Measurements from ENCODE around the gene SPC25.
"Not testable (repeated sequence)": the region's sequence is repeated elsewhere in the genome, so short reads cannot be mapped to it uniquely, and the experiment has no call there.

The SPC25 gene

GRCh38 chr2:168890006-168890782 lies at the start of gene SPC25:
Gene SPC25 (minus strand): TSS chr2:168890430. CDS start chr2:168889519, 911 bp downstream.
- FAIRE-seq (peak; percentile 97), DNase-seq (ENCODE audit: insufficient read length, low spot score) (peak; percentile 77)
- TF ChIP-seq POLR2A (IDR thresholded peaks at IDR 0.05; ENCODE audit: low read depth, low read length) = peak; percentile 69

GRCh38 chr2:168939918-168940317 lies 49.7 kb upstream of the SPC25 start:
- TF ChIP-seq POLR2A (IDR thresholded peaks at IDR 0.05; ENCODE audit: low read depth, low read length) = no peak
- FAIRE-seq (no peak), DNase-seq (ENCODE audit: insufficient read length, low spot score) (no peak)

- no peak for FAIRE-seq
- DNase-seq (ENCODE audit: insufficient read length, low spot score) = no peak
- no peak for TF ChIP-seq POLR2A (IDR thresholded peaks at IDR 0.05; ENCODE audit: low read depth, low read length)
Measured at GRCh38 chr2:168939061-168939460, 48.8 kb upstream of the SPC25 start.

- DNase-seq (ENCODE audit: insufficient read length, low spot score) = no peak
- no peak for TF ChIP-seq POLR2A (IDR thresholded peaks at IDR 0.05; ENCODE audit: low read depth, low read length)
- FAIRE-seq = peak; percentile 11
Measured at GRCh38 chr2:168935810-168936581, 45.8 kb upstream of the SPC25 start.

- no peak for TF ChIP-seq POLR2A (IDR thresholded peaks at IDR 0.05; ENCODE audit: low read depth, low read length)
Measured at GRCh38 chr2:168934826-168935225, 44.6 kb upstream of the SPC25 start.

GRCh38 chr2:168932174-168932573 lies 41.9 kb upstream of the SPC25 start:
- FAIRE-seq; DNase-seq (ENCODE audit: insufficient read length, low spot score): not testable (repeated sequence)

More at GRCh38 chr2:168934826-168935225, 44.6 kb upstream of the SPC25 start:
- FAIRE-seq (no peak), DNase-seq (ENCODE audit: insufficient read length, low spot score) (no peak)

- DNase-seq (ENCODE audit: insufficient read length, low spot score) = no peak
- no peak for TF ChIP-seq POLR2A (IDR thresholded peaks at IDR 0.05; ENCODE audit: low read depth, low read length)
- no peak for FAIRE-seq
Measured at GRCh38 chr2:168930242-168930641, 40.0 kb upstream of the SPC25 start.

- FAIRE-seq = no peak
- DNase-seq (ENCODE audit: insufficient read length, low spot score) = no peak
- TF ChIP-seq POLR2A (IDR thresholded peaks at IDR 0.05; ENCODE audit: low read depth, low read length) = no peak
Measured at GRCh38 chr2:168929031-168929430, 38.8 kb upstream of the SPC25 start.

- TF ChIP-seq POLR2A (IDR thresholded peaks at IDR 0.05; ENCODE audit: low read depth, low read length) = no peak
- DNase-seq (ENCODE audit: insufficient read length, low spot score) = no peak
- no peak for FAIRE-seq
Measured at GRCh38 chr2:168928113-168928831, 38.0 kb upstream of the SPC25 start.

- no peak for TF ChIP-seq POLR2A (IDR thresholded peaks at IDR 0.05; ENCODE audit: low read depth, low read length)
- DNase-seq (ENCODE audit: insufficient read length, low spot score) (no peak), FAIRE-seq (no peak)
Measured at GRCh38 chr2:168926621-168927386, 36.6 kb upstream of the SPC25 start.

- TF ChIP-seq POLR2A (IDR thresholded peaks at IDR 0.05; ENCODE audit: low read depth, low read length) = no peak
- DNase-seq (ENCODE audit: insufficient read length, low spot score) (no peak), FAIRE-seq (peak; percentile 82)
Measured at GRCh38 chr2:168920504-168921157, 30.4 kb upstream of the SPC25 start.

- no peak for DNase-seq (ENCODE audit: insufficient read length, low spot score)
- no peak for TF ChIP-seq POLR2A (IDR thresholded peaks at IDR 0.05; ENCODE audit: low read depth, low read length)
Measured at GRCh38 chr2:168916331-168916675, 26.1 kb upstream of the SPC25 start.

More at GRCh38 chr2:168916331-168916675, 26.1 kb upstream of the SPC25 start:
- no peak for FAIRE-seq
